NB4 (cell line): Measurements from ENCODE around the gene GAB2.

Source experiments
- MYC ChIP-seq: IDR thresholded peaks from 2 replicates; pipeline ENCODE4 v1.6.1; 2011; ENCODE audit warnings: low read depth, low read length
- POLR2A ChIP-seq: IDR thresholded peaks from 2 replicates; pipeline ENCODE4 v1.6.1; 2011; ENCODE audit warnings: mild to moderate bottlenecking; ENCODE audit not compliant: insufficient read length; ENCODE audit errors: extremely low read depth
- TF ChIP-seq, protein P1 (sequence below): IDR thresholded peaks from one replicate; pipeline ENCODE4 v1.5.1; 2012; ENCODE audit warnings: low read depth, low read length
- TF ChIP-seq, protein P2 (sequence below): IDR thresholded peaks from 2 replicates; pipeline ENCODE4 v1.6.1; 2011; ENCODE audit warnings: low read depth, low read length

DNA sequence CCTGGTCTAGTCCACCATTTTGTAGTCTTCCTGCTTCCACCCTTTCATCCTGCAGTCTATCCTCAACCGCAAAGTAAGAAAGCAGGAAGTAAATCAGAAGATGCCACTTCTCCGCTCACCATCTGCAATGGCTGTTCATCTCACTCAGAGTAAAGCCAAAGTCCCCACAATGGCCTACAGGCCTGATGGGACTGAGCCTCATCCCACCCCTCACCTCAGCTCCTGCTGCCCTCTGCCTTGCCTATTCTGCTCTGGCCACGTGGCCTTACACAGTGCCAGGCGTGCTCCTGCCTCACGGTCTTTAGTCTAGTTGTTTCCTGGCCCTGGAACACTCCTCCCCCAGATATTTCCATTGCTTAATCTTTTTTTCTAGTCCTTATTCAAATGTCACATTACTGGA is 133.4 kb downstream of the GAB2 start:
- TF ChIP-seq, protein P1, sequence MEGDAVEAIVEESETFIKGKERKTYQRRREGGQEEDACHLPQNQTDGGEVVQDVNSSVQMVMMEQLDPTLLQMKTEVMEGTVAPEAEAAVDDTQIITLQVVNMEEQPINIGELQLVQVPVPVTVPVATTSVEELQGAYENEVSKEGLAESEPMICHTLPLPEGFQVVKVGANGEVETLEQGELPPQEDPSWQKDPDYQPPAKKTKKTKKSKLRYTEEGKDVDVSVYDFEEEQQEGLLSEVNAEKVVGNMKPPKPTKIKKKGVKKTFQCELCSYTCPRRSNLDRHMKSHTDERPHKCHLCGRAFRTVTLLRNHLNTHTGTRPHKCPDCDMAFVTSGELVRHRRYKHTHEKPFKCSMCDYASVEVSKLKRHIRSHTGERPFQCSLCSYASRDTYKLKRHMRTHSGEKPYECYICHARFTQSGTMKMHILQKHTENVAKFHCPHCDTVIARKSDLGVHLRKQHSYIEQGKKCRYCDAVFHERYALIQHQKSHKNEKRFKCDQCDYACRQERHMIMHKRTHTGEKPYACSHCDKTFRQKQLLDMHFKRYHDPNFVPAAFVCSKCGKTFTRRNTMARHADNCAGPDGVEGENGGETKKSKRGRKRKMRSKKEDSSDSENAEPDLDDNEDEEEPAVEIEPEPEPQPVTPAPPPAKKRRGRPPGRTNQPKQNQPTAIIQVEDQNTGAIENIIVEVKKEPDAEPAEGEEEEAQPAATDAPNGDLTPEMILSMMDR, result no peak
- TF ChIP-seq POLR2A, result no peak
- TF ChIP-seq MYC, result no peak
- TF ChIP-seq, protein P2, sequence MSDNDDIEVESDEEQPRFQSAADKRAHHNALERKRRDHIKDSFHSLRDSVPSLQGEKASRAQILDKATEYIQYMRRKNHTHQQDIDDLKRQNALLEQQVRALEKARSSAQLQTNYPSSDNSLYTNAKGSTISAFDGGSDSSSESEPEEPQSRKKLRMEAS, result no peak
